GM12878 (cell line): ENCODE data around the gene COASY. TPM values are rescaled to one million over a fixed set of nuclear protein-coding genes. Genes with fewer than 3 reads are reported as not detected.
A peak's percentile ranks its signal among the peaks of the same experiment; 100 is the strongest.

ENCODE experiments used
- EGR1 ChIP-seq, 2 experiments: IDR thresholded peaks; 1 replicate in 1 of 2; 2 replicates in 1 of 2; pipeline ENCODE4 v1.6.1; 2011 to 2012; ENCODE audit warnings: low read depth in 2 of 2, low read length in 2 of 2, borderline replicate concordance in 1 of 2, mild to moderate bottlenecking in 1 of 2, moderate library complexity in 1 of 2
- EP300 ChIP-seq, 2 experiments: fragments of 150-350 bp in 1 of 2; IDR thresholded peaks; 2 replicates each; pipeline ENCODE4 v1.6.1; 2011 to 2012; ENCODE audit warnings: low read depth in 2 of 2, low read length in 2 of 2, borderline replicate concordance in 1 of 2, improper control_type of control experiment in 1 of 2, inconsistent platforms in 1 of 2; ENCODE audit not compliant: control insufficient read depth in 1 of 2
- HDAC6 ChIP-seq: fragments of 200-600 bp; sonication (generic); IDR thresholded peaks from one replicate; pipeline ENCODE4 v1.8.0; 2017; ENCODE audit warnings: antibody characterized with exemption; ENCODE audit not compliant: unreplicated experiment
- HDGF ChIP-seq: fragments of 450-650 bp; IDR thresholded peaks from 2 replicates; pipeline ENCODE4 v1.6.1; 2016; ENCODE audit warnings: antibody characterized with exemption
- IKZF1 ChIP-seq: fragments of 450-650 bp; conservative IDR thresholded peaks from 2 replicates; pipeline ENCODE4 v1.6.1; 2017; ENCODE audit warnings: antibody characterized with exemption, mild to moderate bottlenecking
- LARP7 ChIP-seq: fragments of 450-650 bp; IDR thresholded peaks from 2 replicates; pipeline ENCODE4 v1.6.1; 2017; ENCODE audit warnings: mild to moderate bottlenecking
- MEF2B ChIP-seq: fragments of 450-650 bp; IDR thresholded peaks from 2 replicates; pipeline ENCODE4 v1.6.1; 2018; ENCODE audit warnings: mild to moderate bottlenecking, moderate library complexity; ENCODE audit not compliant: partially characterized antibody, poor library complexity, severe bottlenecking
- NFYB ChIP-seq: IDR thresholded peaks from 2 replicates; pipeline ENCODE4 v1.6.1; 2011; ENCODE audit warnings: low read depth, mild to moderate bottlenecking, low read length, improper control_type of control experiment, moderate library complexity; ENCODE audit not compliant: insufficient read depth
- NR2F1 ChIP-seq: fragments of 450-650 bp; conservative IDR thresholded peaks from 2 replicates; pipeline ENCODE4 v1.6.1; 2017; ENCODE audit warnings: mild to moderate bottlenecking
- NRF1 ChIP-seq: conservative IDR thresholded peaks from 2 replicates; pipeline ENCODE4 v1.6.1; 2011; ENCODE audit warnings: mild to moderate bottlenecking, low read depth, low read length, improper control_type of control experiment
- POLR2A ChIP-seq: IDR thresholded peaks from 2 replicates; pipeline ENCODE4 v1.6.1; 2011; ENCODE audit warnings: low read depth, mild to moderate bottlenecking, low read length
- SP1 ChIP-seq: IDR thresholded peaks from one replicate; pipeline ENCODE4 v1.6.1; 2011; ENCODE audit warnings: low read depth, low read length
- SPI1 ChIP-seq: IDR thresholded peaks from 2 replicates; pipeline ENCODE4 v1.6.1; 2011; ENCODE audit warnings: low read depth, mild to moderate bottlenecking, low read length, moderate library complexity, borderline replicate concordance; ENCODE audit not compliant: insufficient read depth
- STAT1 ChIP-seq: fragments of 450-650 bp; conservative IDR thresholded peaks from 2 replicates; pipeline ENCODE4 v1.6.1; 2014; ENCODE audit warnings: antibody characterized with exemption, mild to moderate bottlenecking
- ZNF207 ChIP-seq: fragments of 450-650 bp; IDR thresholded peaks from 2 replicates; pipeline ENCODE4 v1.6.1; 2014; ENCODE audit warnings: antibody characterized with exemption, mild to moderate bottlenecking, borderline replicate concordance
- ZNF217 ChIP-seq: fragments of 450-650 bp; IDR thresholded peaks from 2 replicates; pipeline ENCODE4 v1.6.1; 2017; ENCODE audit warnings: antibody characterized with exemption, mild to moderate bottlenecking
- polyA plus RNA-seq, 11 experiments: library from polyadenylated mRNA; depleted of rRNA in 4 of 11; unstranded in 6 of 11; stranded (reverse) in 5 of 11; fragments of >200 nt; fragmentation: Nextera tagmentation in 4 of 11; fragmentation: Illumina TruSeq in 1 of 11; extraction: Ambion mirVana in 4 of 11; extraction: Trizol in 1 of 11; gene quantifications; 1 replicate in 1 of 11; 2 replicates in 10 of 11; pipeline versions ENCODE4 v1.2.1 to v1.2.3, GENCODE V29; 2011 to 2016; ENCODE audit warnings: inconsistent platforms in 2 of 11, missing spikeins in 2 of 11, low read depth in 1 of 11
- total RNA-seq, 4 experiments: library from RNA; depleted of rRNA in 3 of 4; stranded (reverse); fragments of >200 nt in 3 of 4; fragmentation: Illumina TruSeq in 1 of 4; extraction: Trizol in 1 of 4; gene quantifications; 2 replicates each; pipeline versions ENCODE4 v1.2.1 to v1.2.3, GENCODE V29; 2013 to 2021
- TF ChIP-seq, protein P1 (sequence below), 3 experiments: IDR thresholded peaks in 2 of 3; conservative IDR thresholded peaks in 1 of 3; 2 replicates each; pipeline ENCODE4 v1.5.1; 2011; ENCODE audit warnings: low read depth in 3 of 3, low read length in 3 of 3, mild to moderate bottlenecking in 3 of 3, control low read depth in 2 of 3, moderate library complexity in 2 of 3, inconsistent platforms in 1 of 3, mixed read lengths in 1 of 3; ENCODE audit not compliant: control insufficient read depth in 2 of 3, insufficient read depth in 1 of 3; ENCODE audit errors: extremely low read depth in 1 of 3
- TF ChIP-seq, protein P2 (sequence below): fragments of 450-650 bp; IDR thresholded peaks from 2 replicates; pipeline ENCODE4 v1.6.1; 2016; ENCODE audit warnings: mild to moderate bottlenecking
- TF ChIP-seq, protein P3 (sequence below): fragments of 450-650 bp; IDR thresholded peaks from 2 replicates; pipeline ENCODE4 v1.6.1; 2018; ENCODE audit warnings: borderline replicate concordance, mild to moderate bottlenecking; ENCODE audit not compliant: partially characterized antibody
- TF ChIP-seq, protein P4 (sequence below): fragments of 450-650 bp; IDR thresholded peaks from 2 replicates; pipeline ENCODE4 v1.6.1; 2017; ENCODE audit warnings: low read depth, mild to moderate bottlenecking, moderate library complexity
- TF ChIP-seq, protein P5 (sequence below): fragments of 450-650 bp; IDR thresholded peaks from 2 replicates; pipeline ENCODE4 v1.6.1; 2016; ENCODE audit warnings: mild to moderate bottlenecking

Gene COASY
- total and polyA plus RNA-seq, 10 of the 15 experiments (the other 5 are each of a cell fraction or from before 2014, with no cell fraction given) = 18.6 to 93.9 (median 43.2) TPM

DNA sequence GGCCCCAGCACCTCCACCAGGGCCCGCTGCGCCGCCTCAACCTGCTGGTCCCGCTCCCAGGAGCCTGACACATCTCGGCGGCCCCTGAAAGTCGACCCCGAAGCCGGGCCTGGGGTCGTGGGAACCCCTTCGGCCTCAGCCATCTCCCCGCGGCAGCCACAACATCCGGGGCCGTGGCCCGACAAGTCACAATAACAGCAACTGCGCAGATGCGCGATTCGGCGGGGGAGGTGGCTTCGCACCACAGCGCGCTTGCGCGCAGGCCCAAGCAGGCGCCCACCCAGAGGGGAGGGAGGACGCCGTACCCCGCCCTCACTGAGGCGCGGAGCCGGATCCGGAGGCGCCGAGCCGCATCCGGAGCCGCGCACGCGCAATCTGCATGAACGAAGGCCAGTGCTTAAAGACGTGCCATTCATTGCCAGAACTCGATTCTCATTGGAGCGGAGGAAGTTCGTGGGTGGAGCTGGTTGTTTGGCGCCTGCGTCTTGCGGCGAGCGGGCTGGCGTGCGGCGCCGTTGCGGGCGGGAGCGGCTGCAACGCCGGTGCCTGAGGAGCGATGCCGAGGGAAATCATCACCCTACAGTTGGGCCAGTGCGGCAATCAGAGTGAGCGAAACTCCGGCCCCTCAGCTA is 47.4 kb downstream of the COASY start, which contains the start of the genes RETREG3 and TUBG1 (continued):
- TF ChIP-seq, protein P1, sequence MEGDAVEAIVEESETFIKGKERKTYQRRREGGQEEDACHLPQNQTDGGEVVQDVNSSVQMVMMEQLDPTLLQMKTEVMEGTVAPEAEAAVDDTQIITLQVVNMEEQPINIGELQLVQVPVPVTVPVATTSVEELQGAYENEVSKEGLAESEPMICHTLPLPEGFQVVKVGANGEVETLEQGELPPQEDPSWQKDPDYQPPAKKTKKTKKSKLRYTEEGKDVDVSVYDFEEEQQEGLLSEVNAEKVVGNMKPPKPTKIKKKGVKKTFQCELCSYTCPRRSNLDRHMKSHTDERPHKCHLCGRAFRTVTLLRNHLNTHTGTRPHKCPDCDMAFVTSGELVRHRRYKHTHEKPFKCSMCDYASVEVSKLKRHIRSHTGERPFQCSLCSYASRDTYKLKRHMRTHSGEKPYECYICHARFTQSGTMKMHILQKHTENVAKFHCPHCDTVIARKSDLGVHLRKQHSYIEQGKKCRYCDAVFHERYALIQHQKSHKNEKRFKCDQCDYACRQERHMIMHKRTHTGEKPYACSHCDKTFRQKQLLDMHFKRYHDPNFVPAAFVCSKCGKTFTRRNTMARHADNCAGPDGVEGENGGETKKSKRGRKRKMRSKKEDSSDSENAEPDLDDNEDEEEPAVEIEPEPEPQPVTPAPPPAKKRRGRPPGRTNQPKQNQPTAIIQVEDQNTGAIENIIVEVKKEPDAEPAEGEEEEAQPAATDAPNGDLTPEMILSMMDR (IDR thresholded peaks at IDR 0.05 in 2 of 3, conservative IDR thresholded peaks at IDR 0.05 in 1 of 3; ENCODE audit: control insufficient read depth in 2 of 3, extremely low read depth in 1 of 3, insufficient read depth in 1 of 3, low read depth in 3 of 3, low read length in 3 of 3) = peak; percentile 16 to 24 (median 20); a peak in 2 of 6 replicates
- 0 out of 2 replicates have a peak, but pooled peaks have one; percentile 67 for TF ChIP-seq STAT1
- peak; percentile 69 for TF ChIP-seq NRF1
- TF ChIP-seq EGR1 (IDR thresholded peaks at IDR 0.05; ENCODE audit: borderline replicate concordance in 1 of 2, low read depth in 2 of 2, low read length in 2 of 2) = peak in 1 of 2 experiments; percentile 50; a peak in 1 of 3 replicates
- peak; percentile 72 for TF ChIP-seq SP1
- TF ChIP-seq ZNF207 = peak; percentile 82; the same call in 1 of the 2 replicates
- no peak for TF ChIP-seq ZNF217
- TF ChIP-seq, protein P2, sequence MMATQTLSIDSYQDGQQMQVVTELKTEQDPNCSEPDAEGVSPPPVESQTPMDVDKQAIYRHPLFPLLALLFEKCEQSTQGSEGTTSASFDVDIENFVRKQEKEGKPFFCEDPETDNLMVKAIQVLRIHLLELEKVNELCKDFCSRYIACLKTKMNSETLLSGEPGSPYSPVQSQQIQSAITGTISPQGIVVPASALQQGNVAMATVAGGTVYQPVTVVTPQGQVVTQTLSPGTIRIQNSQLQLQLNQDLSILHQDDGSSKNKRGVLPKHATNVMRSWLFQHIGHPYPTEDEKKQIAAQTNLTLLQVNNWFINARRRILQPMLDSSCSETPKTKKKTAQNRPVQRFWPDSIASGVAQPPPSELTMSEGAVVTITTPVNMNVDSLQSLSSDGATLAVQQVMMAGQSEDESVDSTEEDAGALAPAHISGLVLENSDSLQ = peak; percentile 97
- TF ChIP-seq, protein P3, sequence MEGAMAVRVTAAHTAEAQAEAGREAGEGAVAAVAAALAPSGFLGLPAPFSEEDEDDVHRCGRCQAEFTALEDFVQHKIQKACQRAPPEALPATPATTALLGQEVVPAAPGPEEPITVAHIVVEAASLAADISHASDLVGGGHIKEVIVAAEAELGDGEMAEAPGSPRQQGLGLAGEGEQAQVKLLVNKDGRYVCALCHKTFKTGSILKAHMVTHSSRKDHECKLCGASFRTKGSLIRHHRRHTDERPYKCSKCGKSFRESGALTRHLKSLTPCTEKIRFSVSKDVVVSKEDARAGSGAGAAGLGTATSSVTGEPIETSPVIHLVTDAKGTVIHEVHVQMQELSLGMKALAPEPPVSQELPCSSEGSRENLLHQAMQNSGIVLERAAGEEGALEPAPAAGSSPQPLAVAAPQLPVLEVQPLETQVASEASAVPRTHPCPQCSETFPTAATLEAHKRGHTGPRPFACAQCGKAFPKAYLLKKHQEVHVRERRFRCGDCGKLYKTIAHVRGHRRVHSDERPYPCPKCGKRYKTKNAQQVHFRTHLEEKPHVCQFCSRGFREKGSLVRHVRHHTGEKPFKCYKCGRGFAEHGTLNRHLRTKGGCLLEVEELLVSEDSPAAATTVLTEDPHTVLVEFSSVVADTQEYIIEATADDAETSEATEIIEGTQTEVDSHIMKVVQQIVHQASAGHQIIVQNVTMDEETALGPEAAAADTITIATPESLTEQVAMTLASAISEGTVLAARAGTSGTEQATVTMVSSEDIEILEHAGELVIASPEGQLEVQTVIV = no peak
- TF ChIP-seq HDGF = peak; percentile 93
- peak; percentile 76 for TF ChIP-seq IKZF1
- no peak for TF ChIP-seq EP300 (IDR thresholded peaks at IDR 0.05; ENCODE audit: borderline replicate concordance in 1 of 2, control insufficient read depth in 1 of 2, low read depth in 2 of 2, low read length in 2 of 2)
- TF ChIP-seq, protein P4, sequence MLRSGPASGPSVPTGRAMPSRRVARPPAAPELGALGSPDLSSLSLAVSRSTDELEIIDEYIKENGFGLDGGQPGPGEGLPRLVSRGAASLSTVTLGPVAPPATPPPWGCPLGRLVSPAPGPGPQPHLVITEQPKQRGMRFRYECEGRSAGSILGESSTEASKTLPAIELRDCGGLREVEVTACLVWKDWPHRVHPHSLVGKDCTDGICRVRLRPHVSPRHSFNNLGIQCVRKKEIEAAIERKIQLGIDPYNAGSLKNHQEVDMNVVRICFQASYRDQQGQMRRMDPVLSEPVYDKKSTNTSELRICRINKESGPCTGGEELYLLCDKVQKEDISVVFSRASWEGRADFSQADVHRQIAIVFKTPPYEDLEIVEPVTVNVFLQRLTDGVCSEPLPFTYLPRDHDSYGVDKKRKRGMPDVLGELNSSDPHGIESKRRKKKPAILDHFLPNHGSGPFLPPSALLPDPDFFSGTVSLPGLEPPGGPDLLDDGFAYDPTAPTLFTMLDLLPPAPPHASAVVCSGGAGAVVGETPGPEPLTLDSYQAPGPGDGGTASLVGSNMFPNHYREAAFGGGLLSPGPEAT = 0 out of 2 replicates have a peak, but pooled peaks have one; percentile 18
- TF ChIP-seq LARP7 = peak; percentile 82
- peak; percentile 91 for TF ChIP-seq POLR2A
- no peak for TF ChIP-seq HDAC6
- TF ChIP-seq, protein P5, sequence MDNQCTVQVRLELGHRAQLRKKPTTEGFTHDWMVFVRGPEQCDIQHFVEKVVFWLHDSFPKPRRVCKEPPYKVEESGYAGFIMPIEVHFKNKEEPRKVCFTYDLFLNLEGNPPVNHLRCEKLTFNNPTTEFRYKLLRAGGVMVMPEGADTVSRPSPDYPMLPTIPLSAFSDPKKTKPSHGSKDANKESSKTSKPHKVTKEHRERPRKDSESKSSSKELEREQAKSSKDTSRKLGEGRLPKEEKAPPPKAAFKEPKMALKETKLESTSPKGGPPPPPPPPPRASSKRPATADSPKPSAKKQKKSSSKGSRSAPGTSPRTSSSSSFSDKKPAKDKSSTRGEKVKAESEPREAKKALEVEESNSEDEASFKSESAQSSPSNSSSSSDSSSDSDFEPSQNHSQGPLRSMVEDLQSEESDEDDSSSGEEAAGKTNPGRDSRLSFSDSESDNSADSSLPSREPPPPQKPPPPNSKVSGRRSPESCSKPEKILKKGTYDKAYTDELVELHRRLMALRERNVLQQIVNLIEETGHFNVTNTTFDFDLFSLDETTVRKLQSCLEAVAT = 0 out of 2 replicates have a peak, but pooled peaks have one; percentile 43
- peak; percentile 70; the same call in 1 of the 2 replicates for TF ChIP-seq NFYB
- peak; percentile 86 for TF ChIP-seq NR2F1
- TF ChIP-seq SPI1 = peak; percentile 18; the same call in 1 of the 2 replicates
- peak; percentile 59 for TF ChIP-seq MEF2B
